HepG2 (cell line): Measurements from ENCODE around the gene TBC1D16. TPM values are rescaled to one million over a fixed set of nuclear protein-coding genes. Genes with fewer than 3 reads are reported as not detected.

Experiments used
- CAMTA2 ChIP-seq: sonication (generic); formaldehyde crosslinking; IDR thresholded peaks from 2 replicates; pipeline ENCODE4 v1.4.0; 2020; ENCODE audit warnings: mild to moderate bottlenecking, missing genetic modification reagents, borderline replicate concordance
- CC2D1A ChIP-seq: sonication (generic); formaldehyde crosslinking; IDR thresholded peaks from 2 replicates; pipeline ENCODE4 v1.8.1; 2023; ENCODE audit warnings: mild to moderate bottlenecking, missing genetic modification reagents
- DR1 ChIP-seq: sonication (generic); formaldehyde crosslinking; IDR thresholded peaks from 2 replicates; pipeline ENCODE4 v1.8.0; 2021; ENCODE audit warnings: mild to moderate bottlenecking, missing genetic modification reagents, inconsistent platforms
- DRAP1 ChIP-seq: IDR thresholded peaks from 2 replicates; pipeline ENCODE4 v1.6.1; 2016; ENCODE audit warnings: missing genetic modification reagents, missing compliant biosample characterization
- EZH2 ChIP-seq: conservative IDR thresholded peaks from 2 replicates; pipeline ENCODE4 v1.6.1; 2012; ENCODE audit warnings: mild to moderate bottlenecking, low read depth, low read length, moderate library complexity
- GATA4 ChIP-seq: sonication (generic); IDR thresholded peaks from 2 replicates; pipeline ENCODE4 v1.6.1; 2016; ENCODE audit warnings: antibody characterized with exemption, low read depth, borderline replicate concordance
- HIC2 ChIP-seq: sonication (generic); formaldehyde crosslinking; IDR thresholded peaks from 2 replicates; pipeline ENCODE4 v1.9.0; 2022; ENCODE audit warnings: low read depth, missing genetic modification reagents
- KDM5B ChIP-seq: sonication (generic); formaldehyde crosslinking; IDR thresholded peaks from 2 replicates; pipeline ENCODE4 v1.4.0; 2020; ENCODE audit warnings: missing genetic modification reagents, mild to moderate bottlenecking, borderline replicate concordance
- PITX1 ChIP-seq: sonication (generic); formaldehyde crosslinking; IDR thresholded peaks from 2 replicates; pipeline ENCODE4 v1.5.1; 2020; ENCODE audit warnings: mild to moderate bottlenecking, missing genetic modification reagents
- RXRA ChIP-seq: sonication (generic); formaldehyde crosslinking; IDR thresholded peaks from 2 replicates; pipeline ENCODE4 v1.5.1; 2020; ENCODE audit warnings: missing genetic modification reagents
- RXRB ChIP-seq: IDR thresholded peaks from 2 replicates; pipeline ENCODE4 v1.6.1; 2016; ENCODE audit warnings: borderline replicate concordance, missing genetic modification reagents, missing compliant biosample characterization
- U2AF1 ChIP-seq: fragments of 200-400 bp; formaldehyde crosslinking; optimal IDR thresholded peaks from 2 replicates; pipeline ENCODE3; 2017; ENCODE audit warnings: mild to moderate bottlenecking, low read depth, low read length
- ZFP36L2 ChIP-seq: sonication (generic); formaldehyde crosslinking; IDR thresholded peaks from 2 replicates; pipeline ENCODE4 v1.4.0; 2020; ENCODE audit warnings: missing genetic modification reagents
- ZKSCAN1 ChIP-seq: fragments of 150-350 bp; IDR thresholded peaks from 2 replicates; pipeline ENCODE4 v1.6.1; 2014; ENCODE audit warnings: low read length
- ZMYM4 ChIP-seq: sonication (generic); formaldehyde crosslinking; IDR thresholded peaks from 2 replicates; pipeline ENCODE4 v1.8.1; 2023; ENCODE audit warnings: mild to moderate bottlenecking, missing genetic modification reagents
- ZNF253 ChIP-seq: sonication (generic); formaldehyde crosslinking; IDR thresholded peaks from 2 replicates; pipeline ENCODE4 v1.8.0; 2022; ENCODE audit warnings: mild to moderate bottlenecking, missing genetic modification reagents, borderline replicate concordance
- ZNF30 ChIP-seq: sonication (generic); formaldehyde crosslinking; IDR thresholded peaks from 2 replicates; pipeline ENCODE4 v1.5.0; 2020; ENCODE audit warnings: mild to moderate bottlenecking, missing genetic modification reagents
- ZNF317 ChIP-seq: sonication (generic); formaldehyde crosslinking; IDR thresholded peaks from 2 replicates; pipeline ENCODE4 v1.5.0; 2020; ENCODE audit warnings: mild to moderate bottlenecking, missing genetic modification reagents
- ZNF343 ChIP-seq: sonication (generic); formaldehyde crosslinking; IDR thresholded peaks from 2 replicates; pipeline ENCODE4 v1.4.0; 2020; ENCODE audit warnings: mild to moderate bottlenecking, missing genetic modification reagents
- ZNF431 ChIP-seq: sonication (generic); formaldehyde crosslinking; IDR thresholded peaks from 2 replicates; pipeline ENCODE4 v1.9.0; 2022; ENCODE audit warnings: missing genetic modification reagents, low read depth, mild to moderate bottlenecking, borderline replicate concordance
- ZNF557 ChIP-seq: sonication (generic); formaldehyde crosslinking; IDR thresholded peaks from 2 replicates; pipeline ENCODE4 v1.4.0; 2020; ENCODE audit warnings: missing genetic modification reagents
- ZNF619 ChIP-seq: sonication (generic); formaldehyde crosslinking; IDR thresholded peaks from 2 replicates; pipeline ENCODE4 v1.4.0; 2020; ENCODE audit warnings: mild to moderate bottlenecking, missing genetic modification reagents
- polyA plus RNA-seq, 8 experiments: library from polyadenylated mRNA; depleted of rRNA in 3 of 8; stranded (reverse) in 7 of 8; unstranded in 1 of 8; fragments of >200 nt; fragmentation: Illumina TruSeq in 4 of 8; extraction: Trizol in 4 of 8; gene quantifications; 2 replicates each; pipeline versions ENCODE4 v1.2.1 to v1.2.3, GENCODE V29; 2011 to 2016; ENCODE audit warnings: low read depth in 4 of 8, missing spikeins in 1 of 8, mixed read lengths in 1 of 8; ENCODE audit not compliant: insufficient read depth in 1 of 8
- total RNA-seq, 5 experiments: library from RNA; depleted of rRNA; stranded (reverse); fragments of >200 nt; fragmentation: Illumina TruSeq; extraction: Trizol; gene quantifications; 2 replicates each; pipeline ENCODE4 v1.2.3, GENCODE V29; 2016; ENCODE audit warnings: low read depth in 1 of 5
- TF ChIP-seq, protein P1 (sequence below): sonication (generic); formaldehyde crosslinking; conservative IDR thresholded peaks from 2 replicates; pipeline ENCODE4 v1.8.0; 2022; ENCODE audit warnings: mild to moderate bottlenecking, moderate library complexity, missing genetic modification reagents
- TF ChIP-seq, protein P2 (sequence below): IDR thresholded peaks from 2 replicates; pipeline ENCODE4 v1.6.1; 2016; ENCODE audit warnings: mild to moderate bottlenecking

TBC1D16 gene
- total and polyA plus RNA-seq, 2 of the 13 experiments (the other 11 are each of a cell fraction or from before 2014, with no cell fraction given) = 14.9 to 24.9 TPM

- TF ChIP-seq KDM5B (CRISPR knock-in tag) (no peak), DR1 (CRISPR knock-in tag) (peak; percentile 29; the same call in 1 of the 2 replicates), PITX1 (CRISPR knock-in tag) (peak; percentile 50; the same call in 1 of the 2 replicates), U2AF1 (peak; percentile 72), CAMTA2 (CRISPR knock-in tag) (peak; percentile 66; the same call in 1 of the 2 replicates), ZNF557 (CRISPR knock-in tag) (no peak), ZNF343 (CRISPR knock-in tag) (no peak), ZNF317 (CRISPR knock-in tag) (no peak), CC2D1A (no peak), ZNF253 (CRISPR knock-in tag) (no peak), ZFP36L2 (CRISPR knock-in tag) (no peak), EZH2 (no peak), HIC2 (CRISPR knock-in tag) (0 out of 2 replicates have a peak, but pooled peaks have one; percentile 30), DRAP1 (0 out of 2 replicates have a peak, but pooled peaks have one; percentile 27), RXRB (CRISPR knock-in tag) (peak; percentile 50; the same call in 1 of the 2 replicates), ZNF619 (CRISPR knock-in tag) (no peak), ZNF431 (no peak), ZMYM4 (CRISPR knock-in tag) (no peak), ZNF30 (no peak), GATA4 (no peak), RXRA (CRISPR knock-in tag) (peak; percentile 34; the same call in 1 of the 2 replicates), ZKSCAN1 (no peak)
- TF ChIP-seq, protein P1, sequence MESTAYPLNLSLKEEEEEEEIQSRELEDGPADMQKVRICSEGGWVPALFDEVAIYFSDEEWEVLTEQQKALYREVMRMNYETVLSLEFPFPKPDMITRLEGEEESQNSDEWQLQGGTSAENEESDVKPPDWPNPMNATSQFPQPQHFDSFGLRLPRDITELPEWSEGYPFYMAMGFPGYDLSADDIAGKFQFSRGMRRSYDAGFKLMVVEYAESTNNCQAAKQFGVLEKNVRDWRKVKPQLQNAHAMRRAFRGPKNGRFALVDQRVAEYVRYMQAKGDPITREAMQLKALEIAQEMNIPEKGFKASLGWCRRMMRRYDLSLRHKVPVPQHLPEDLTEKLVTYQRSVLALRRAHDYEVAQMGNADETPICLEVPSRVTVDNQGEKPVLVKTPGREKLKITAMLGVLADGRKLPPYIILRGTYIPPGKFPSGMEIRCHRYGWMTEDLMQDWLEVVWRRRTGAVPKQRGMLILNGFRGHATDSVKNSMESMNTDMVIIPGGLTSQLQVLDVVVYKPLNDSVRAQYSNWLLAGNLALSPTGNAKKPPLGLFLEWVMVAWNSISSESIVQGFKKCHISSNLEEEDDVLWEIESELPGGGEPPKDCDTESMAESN (CRISPR knock-in tag) = no peak
- TF ChIP-seq, protein P2, sequence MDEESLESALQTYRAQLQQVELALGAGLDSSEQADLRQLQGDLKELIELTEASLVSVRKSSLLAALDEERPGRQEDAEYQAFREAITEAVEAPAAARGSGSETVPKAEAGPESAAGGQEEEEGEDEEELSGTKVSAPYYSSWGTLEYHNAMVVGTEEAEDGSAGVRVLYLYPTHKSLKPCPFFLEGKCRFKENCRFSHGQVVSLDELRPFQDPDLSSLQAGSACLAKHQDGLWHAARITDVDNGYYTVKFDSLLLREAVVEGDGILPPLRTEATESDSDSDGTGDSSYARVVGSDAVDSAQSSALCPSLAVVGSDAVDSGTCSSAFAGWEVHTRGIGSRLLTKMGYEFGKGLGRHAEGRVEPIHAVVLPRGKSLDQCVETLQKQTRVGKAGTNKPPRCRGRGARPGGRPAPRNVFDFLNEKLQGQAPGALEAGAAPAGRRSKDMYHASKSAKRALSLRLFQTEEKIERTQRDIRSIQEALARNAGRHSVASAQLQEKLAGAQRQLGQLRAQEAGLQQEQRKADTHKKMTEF (CRISPR knock-in tag) = no peak; the same call in 1 of the 2 replicates
Measured at GRCh38 chr17:79923974-79924638, 111.6 kb downstream of the TBC1D16 start (continued).
